ENCODE data around the gene GGT7.

DNA sequence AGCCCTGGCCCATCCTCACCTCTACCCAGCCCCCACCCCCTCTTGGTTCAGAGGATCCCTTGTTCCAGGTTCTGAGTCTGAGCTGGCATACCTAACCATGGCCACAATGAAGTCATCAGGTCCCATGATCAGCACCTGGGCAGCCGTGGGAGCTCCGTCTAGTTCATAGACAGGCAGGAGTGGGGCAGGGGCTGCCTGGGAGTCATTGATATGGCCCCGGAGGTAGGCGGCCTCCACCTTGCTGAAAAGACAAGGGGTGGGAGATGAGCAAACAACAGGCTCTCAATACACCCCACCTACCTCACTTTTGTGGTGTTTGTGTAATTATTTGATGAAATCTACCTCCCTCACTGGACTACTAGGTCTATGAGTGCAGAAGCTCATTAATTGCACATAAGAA is 20.4 kb downstream of the GGT7 start:
- TF ChIP-seq POLR2A (IDR thresholded peaks at IDR 0.05): no peak
- no peak for TF ChIP-seq POLR2AphosphoS5 (IDR thresholded peaks at IDR 0.05)
- no peak for TF ChIP-seq EP300 (IDR thresholded peaks at IDR 0.05; ENCODE audit: low read depth)
- TF ChIP-seq, protein P1, sequence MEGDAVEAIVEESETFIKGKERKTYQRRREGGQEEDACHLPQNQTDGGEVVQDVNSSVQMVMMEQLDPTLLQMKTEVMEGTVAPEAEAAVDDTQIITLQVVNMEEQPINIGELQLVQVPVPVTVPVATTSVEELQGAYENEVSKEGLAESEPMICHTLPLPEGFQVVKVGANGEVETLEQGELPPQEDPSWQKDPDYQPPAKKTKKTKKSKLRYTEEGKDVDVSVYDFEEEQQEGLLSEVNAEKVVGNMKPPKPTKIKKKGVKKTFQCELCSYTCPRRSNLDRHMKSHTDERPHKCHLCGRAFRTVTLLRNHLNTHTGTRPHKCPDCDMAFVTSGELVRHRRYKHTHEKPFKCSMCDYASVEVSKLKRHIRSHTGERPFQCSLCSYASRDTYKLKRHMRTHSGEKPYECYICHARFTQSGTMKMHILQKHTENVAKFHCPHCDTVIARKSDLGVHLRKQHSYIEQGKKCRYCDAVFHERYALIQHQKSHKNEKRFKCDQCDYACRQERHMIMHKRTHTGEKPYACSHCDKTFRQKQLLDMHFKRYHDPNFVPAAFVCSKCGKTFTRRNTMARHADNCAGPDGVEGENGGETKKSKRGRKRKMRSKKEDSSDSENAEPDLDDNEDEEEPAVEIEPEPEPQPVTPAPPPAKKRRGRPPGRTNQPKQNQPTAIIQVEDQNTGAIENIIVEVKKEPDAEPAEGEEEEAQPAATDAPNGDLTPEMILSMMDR (IDR thresholded peaks at IDR 0.05): no peak
